Astrocyte (in vitro differentiated cells and primary cell): ENCODE data around the gene CCDC40. TPM values are rescaled to one million over a fixed set of nuclear protein-coding genes. Genes with fewer than 3 reads are reported as not detected.

ENCODE experiments used
- DNase-seq: peaks from one replicate; pipeline ENCODE4 v3.0.0-alpha.2; 2010; ENCODE audit warnings: low read depth
- FAIRE-seq: peaks from 2 replicates; lab custom pipeline; 2011; peaks lifted over from hg19 to GRCh38; lab: Jason Lieb, UNC
- H2AFZ ChIP-seq: 2 replicates; pipeline ENCODE4 v1.6.0; 2012; ENCODE audit warnings: low read depth, low read length, inconsistent platforms
- H3K27ac ChIP-seq: 2 replicates; pipeline ENCODE4 v1.5.1; 2011; ENCODE audit warnings: low read depth, low read length, inconsistent platforms
- H3K27me3 ChIP-seq: 2 replicates; pipeline ENCODE4 v1.6.0; 2011; ENCODE audit warnings: low read length, inconsistent platforms; ENCODE audit not compliant: insufficient read depth
- H3K36me3 ChIP-seq: 2 replicates; pipeline ENCODE4 v1.5.1; 2011; ENCODE audit warnings: low read length, inconsistent platforms; ENCODE audit not compliant: insufficient read depth
- H3K4me1 ChIP-seq: 2 replicates; pipeline ENCODE4 v1.5.1; 2011; ENCODE audit warnings: low read length, inconsistent platforms; ENCODE audit not compliant: insufficient read depth
- H3K4me2 ChIP-seq: 2 replicates; pipeline ENCODE4 v1.6.0; 2012; ENCODE audit warnings: low read length, inconsistent platforms
- H3K4me3 ChIP-seq: 2 replicates; pipeline ENCODE4 v1.5.1; 2011; ENCODE audit warnings: low read depth, mild to moderate bottlenecking, low read length, inconsistent platforms; ENCODE audit not compliant: insufficient read depth
- H3K79me2 ChIP-seq: 2 replicates; pipeline ENCODE4 v1.6.0; 2012; ENCODE audit warnings: mild to moderate bottlenecking, low read length, inconsistent platforms; ENCODE audit not compliant: insufficient read depth
- H3K9ac ChIP-seq: 2 replicates; pipeline ENCODE4 v1.6.0; 2012; ENCODE audit warnings: mild to moderate bottlenecking, low read length, inconsistent platforms
- H3K9me3 ChIP-seq: 2 replicates; pipeline ENCODE4 v1.5.1; 2012; ENCODE audit warnings: low read depth, mild to moderate bottlenecking, low read length, inconsistent platforms; ENCODE audit not compliant: insufficient read depth
- H4K20me1 ChIP-seq: 2 replicates; pipeline ENCODE4 v1.6.0; 2012; ENCODE audit warnings: low read length, inconsistent platforms; ENCODE audit not compliant: insufficient read depth
- H3K27ac Mint-ChIP-seq: one replicate; pipeline ENCODE4 v1.8.0; 2021; ENCODE audit warnings: mild to moderate bottlenecking, mixed read lengths; ENCODE audit not compliant: unreplicated experiment
- H3K27me3 Mint-ChIP-seq: one replicate; pipeline ENCODE4 v1.8.0; 2021; ENCODE audit warnings: low read depth, mixed read lengths; ENCODE audit not compliant: unreplicated experiment
- H3K36me3 Mint-ChIP-seq: one replicate; pipeline ENCODE4 v1.8.0; 2021; ENCODE audit warnings: low read depth, mixed read lengths; ENCODE audit not compliant: unreplicated experiment
- H3K4me1 Mint-ChIP-seq: one replicate; pipeline ENCODE4 v1.8.0; 2021; ENCODE audit warnings: low read depth, mixed read lengths; ENCODE audit not compliant: unreplicated experiment
- H3K4me3 Mint-ChIP-seq: one replicate; pipeline ENCODE4 v1.8.0; 2021; ENCODE audit warnings: mild to moderate bottlenecking, moderate library complexity, mixed read lengths; ENCODE audit not compliant: unreplicated experiment
- H3K9me3 Mint-ChIP-seq: one replicate; pipeline ENCODE4 v1.8.0; 2021; ENCODE audit warnings: mild to moderate bottlenecking, mixed read lengths; ENCODE audit not compliant: unreplicated experiment
- EZH2 ChIP-seq: IDR thresholded peaks from 2 replicates; pipeline ENCODE4 v1.6.1; 2012; ENCODE audit warnings: mild to moderate bottlenecking, low read length, inconsistent platforms; ENCODE audit not compliant: insufficient read depth
- total RNA-seq: library from RNA; stranded (reverse); gene quantifications from 2 replicates; pipeline ENCODE4 v1.2.1, GENCODE V29; 2021
- TF ChIP-seq, protein P1 (sequence below): IDR thresholded peaks from 2 replicates; pipeline ENCODE4 v1.5.1; 2011; ENCODE audit warnings: low read depth, mild to moderate bottlenecking, inconsistent platforms, low read length, moderate library complexity; ENCODE audit not compliant: insufficient read depth

Gene CCDC40
- total RNA-seq, 1 donor from 2014 or later, result 7.0 TPM

GRCh38 chr17:80105762-80106161, 69.3 kb downstream of the CCDC40 start:
- no peak for FAIRE-seq
- TF ChIP-seq, protein P1, sequence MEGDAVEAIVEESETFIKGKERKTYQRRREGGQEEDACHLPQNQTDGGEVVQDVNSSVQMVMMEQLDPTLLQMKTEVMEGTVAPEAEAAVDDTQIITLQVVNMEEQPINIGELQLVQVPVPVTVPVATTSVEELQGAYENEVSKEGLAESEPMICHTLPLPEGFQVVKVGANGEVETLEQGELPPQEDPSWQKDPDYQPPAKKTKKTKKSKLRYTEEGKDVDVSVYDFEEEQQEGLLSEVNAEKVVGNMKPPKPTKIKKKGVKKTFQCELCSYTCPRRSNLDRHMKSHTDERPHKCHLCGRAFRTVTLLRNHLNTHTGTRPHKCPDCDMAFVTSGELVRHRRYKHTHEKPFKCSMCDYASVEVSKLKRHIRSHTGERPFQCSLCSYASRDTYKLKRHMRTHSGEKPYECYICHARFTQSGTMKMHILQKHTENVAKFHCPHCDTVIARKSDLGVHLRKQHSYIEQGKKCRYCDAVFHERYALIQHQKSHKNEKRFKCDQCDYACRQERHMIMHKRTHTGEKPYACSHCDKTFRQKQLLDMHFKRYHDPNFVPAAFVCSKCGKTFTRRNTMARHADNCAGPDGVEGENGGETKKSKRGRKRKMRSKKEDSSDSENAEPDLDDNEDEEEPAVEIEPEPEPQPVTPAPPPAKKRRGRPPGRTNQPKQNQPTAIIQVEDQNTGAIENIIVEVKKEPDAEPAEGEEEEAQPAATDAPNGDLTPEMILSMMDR, result no peak
- no peak for TF ChIP-seq EZH2

DNA sequence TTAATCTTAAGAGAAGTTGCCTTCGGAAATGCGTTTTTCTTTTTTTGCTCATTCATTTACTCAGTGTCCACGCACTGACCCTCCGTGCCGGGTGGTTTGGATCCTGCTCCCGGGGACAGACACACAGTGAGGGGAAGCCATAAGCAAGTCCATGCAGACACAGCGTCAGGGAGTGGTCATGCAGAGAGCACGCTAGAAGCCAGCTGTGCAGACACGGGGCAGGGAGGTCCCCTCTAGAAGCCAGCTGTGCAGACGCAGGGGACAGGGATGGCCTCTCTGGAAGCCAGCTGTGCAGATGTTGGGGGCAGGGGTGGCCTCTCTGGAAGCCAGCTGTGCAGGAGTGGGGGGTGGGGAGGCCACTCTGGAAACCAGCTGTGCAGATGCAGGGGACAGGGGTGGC, 69.7 kb downstream of the CCDC40 start:
- Histone ChIP-seq H2AFZ (no peak overlapping the region), H3K4me1 (peaks cover 12% of the 10 kb centered on the region), H3K27me3 (peaks cover 5% of the 10 kb centered on the region), H3K79me2 (no peaks in the 10 kb centered on the region), H3K4me3 (no peak overlapping the region), H3K9ac (no peak overlapping the region), H3K9me3 (no peaks in the 10 kb centered on the region), H4K20me1 (peaks cover 8% of the 10 kb centered on the region), H3K4me2 (no peak overlapping the region), H3K36me3 (no peaks in the 10 kb centered on the region), H3K27ac (no peak overlapping the region)
- FAIRE-seq (no peak), DNase-seq (no peak)
- no peak for TF ChIP-seq EZH2
- TF ChIP-seq, protein P1, result no peak
- Mint-ChIP-seq H3K27me3 (no peaks in the 10 kb centered on the region), H3K4me3 (no peak overlapping the region), H3K27ac (no peak overlapping the region), H3K9me3 (no peaks in the 10 kb centered on the region), H3K4me1 (peaks cover 7% of the 10 kb centered on the region), H3K36me3 (peaks cover 2% of the 10 kb centered on the region)

More at GRCh38 chr17:80105762-80106161, 69.3 kb downstream of the CCDC40 start:
- Mint-ChIP-seq H3K27me3 (no peaks in the 10 kb centered on the region), H3K4me1 (peaks cover 7% of the 10 kb centered on the region), H3K4me3 (no peak overlapping the region), H3K27ac (no peak overlapping the region), H3K9me3 (no peaks in the 10 kb centered on the region), H3K36me3 (peaks cover 2% of the 10 kb centered on the region)
- Histone ChIP-seq H4K20me1 (peaks cover 8% of the 10 kb centered on the region), H3K36me3 (no peaks in the 10 kb centered on the region), H2AFZ (no peak overlapping the region), H3K27ac (no peak overlapping the region), H3K4me3 (no peak overlapping the region), H3K9me3 (no peaks in the 10 kb centered on the region), H3K79me2 (no peaks in the 10 kb centered on the region), H3K27me3 (peaks cover 5% of the 10 kb centered on the region), H3K4me2 (no peak overlapping the region), H3K9ac (no peak overlapping the region), H3K4me1 (peaks cover 15% of the 10 kb centered on the region)
- DNase-seq, result no peak

GRCh38 chr17:80106751-80107150, 70.3 kb downstream of the CCDC40 start:
- Histone ChIP-seq H3K9ac (no peak overlapping the region), H3K79me2 (no peaks in the 10 kb centered on the region), H3K4me1 (peaks cover 11% of the 10 kb centered on the region), H4K20me1 (peaks cover 8% of the 10 kb centered on the region), H3K27ac (no peak overlapping the region), H3K4me2 (no peak overlapping the region), H3K27me3 (peaks cover 5% of the 10 kb centered on the region), H2AFZ (no peak overlapping the region), H3K4me3 (no peak overlapping the region), H3K9me3 (no peaks in the 10 kb centered on the region), H3K36me3 (no peaks in the 10 kb centered on the region)
- Mint-ChIP-seq H3K27me3 (no peaks in the 10 kb centered on the region), H3K36me3 (peaks cover 6% of the 10 kb centered on the region), H3K4me3 (no peak overlapping the region), H3K9me3 (no peaks in the 10 kb centered on the region), H3K27ac (no peak overlapping the region), H3K4me1 (peaks cover 7% of the 10 kb centered on the region)
- FAIRE-seq, result no peak
- DNase-seq, result no peak
- TF ChIP-seq EZH2, result no peak
- TF ChIP-seq, protein P1, result no peak
